HG03439 (cell line): ENCODE measurements around the gene HDHD3.

Experiments
- ATAC-seq: cut with Tn5 transposase; IDR thresholded peaks from one replicate; pipeline ENCODE4 v1.9.1; 2021; ENCODE audit warnings: mild to moderate bottlenecking, moderate library complexity; ENCODE audit not compliant: unreplicated experiment

HDHD3 gene

DNA sequence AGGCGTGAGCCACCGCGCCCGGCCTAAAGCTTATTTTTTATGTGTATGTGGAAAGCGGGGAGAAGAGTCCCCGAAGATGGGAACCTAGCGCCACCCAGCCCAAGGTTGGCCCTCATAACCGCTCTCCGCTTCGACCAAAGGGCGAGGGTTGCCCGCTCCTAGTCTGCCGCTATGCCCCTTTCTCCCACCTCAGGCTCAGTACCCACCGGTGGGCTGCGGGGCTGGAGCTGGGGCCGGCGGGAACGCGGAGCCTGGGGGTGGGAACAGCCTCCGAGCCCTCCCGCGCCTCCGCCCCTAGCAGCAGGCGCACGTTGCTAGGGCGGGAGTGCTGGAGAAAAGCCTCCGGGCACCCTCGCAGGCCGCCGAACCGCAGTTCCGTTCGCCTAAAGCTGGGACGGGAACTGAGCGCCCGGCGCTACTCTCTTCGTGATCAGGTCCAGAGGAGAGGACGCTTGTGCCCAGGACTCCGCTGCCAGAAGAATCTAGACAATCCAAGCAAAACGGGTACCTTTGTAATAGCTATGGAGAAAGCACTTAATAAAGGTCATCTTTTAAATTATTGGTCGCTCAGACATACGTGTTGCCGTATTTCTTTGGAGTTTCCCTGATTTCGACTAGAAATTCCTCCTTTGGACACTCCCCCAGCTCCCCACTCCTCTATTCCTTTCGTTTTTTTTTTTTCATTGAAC is 36.6 kb downstream of the HDHD3 start, which contains the start of gene WDR31:
Gene WDR31 (minus strand): TSS at position 265 of the 689 bp plus-strand sequence. CDS start 8,253 bp downstream, outside the sequence.
- ATAC-seq: peak; percentile 98

DNA sequence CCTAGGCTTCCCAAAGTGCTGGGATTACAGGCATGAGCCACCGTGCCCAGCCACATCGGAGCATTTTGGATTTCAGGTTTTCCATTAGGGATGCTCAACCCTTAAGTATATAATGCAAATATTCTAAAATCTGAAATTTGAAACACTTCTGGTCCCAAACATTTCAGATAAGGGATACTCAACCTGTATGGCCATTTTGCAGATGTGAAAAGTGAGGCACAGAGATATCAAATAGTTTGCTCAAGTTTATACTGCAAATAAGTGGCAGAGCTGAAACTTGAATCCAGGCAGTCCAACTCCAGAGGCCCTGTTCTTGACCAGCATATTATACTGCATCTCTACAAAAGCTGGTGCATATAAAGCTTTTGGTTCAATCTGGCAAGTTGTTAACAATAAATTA is 39.1 kb downstream of the HDHD3 start:
- ATAC-seq: no peak

DNA sequence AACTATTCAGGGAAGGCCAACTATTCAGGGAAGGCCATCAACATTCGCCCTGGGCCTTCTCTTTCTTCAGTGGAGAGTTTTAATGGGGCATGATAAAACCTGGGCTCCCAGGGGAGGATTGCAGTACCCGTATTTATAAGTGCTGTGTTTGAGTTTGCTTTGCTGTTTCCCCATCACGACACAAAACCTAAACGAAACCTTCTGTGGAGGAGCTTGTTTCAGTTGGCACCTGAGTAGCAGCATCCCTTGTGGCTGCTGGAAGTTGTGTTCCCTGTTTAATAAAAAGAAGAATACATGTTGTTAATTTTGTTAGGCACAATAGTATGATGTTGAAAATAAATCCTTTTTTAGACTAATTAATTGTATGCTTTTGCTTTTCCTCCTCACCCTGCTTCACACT is 45.0 kb downstream of the HDHD3 start:
- ATAC-seq: no peak

DNA sequence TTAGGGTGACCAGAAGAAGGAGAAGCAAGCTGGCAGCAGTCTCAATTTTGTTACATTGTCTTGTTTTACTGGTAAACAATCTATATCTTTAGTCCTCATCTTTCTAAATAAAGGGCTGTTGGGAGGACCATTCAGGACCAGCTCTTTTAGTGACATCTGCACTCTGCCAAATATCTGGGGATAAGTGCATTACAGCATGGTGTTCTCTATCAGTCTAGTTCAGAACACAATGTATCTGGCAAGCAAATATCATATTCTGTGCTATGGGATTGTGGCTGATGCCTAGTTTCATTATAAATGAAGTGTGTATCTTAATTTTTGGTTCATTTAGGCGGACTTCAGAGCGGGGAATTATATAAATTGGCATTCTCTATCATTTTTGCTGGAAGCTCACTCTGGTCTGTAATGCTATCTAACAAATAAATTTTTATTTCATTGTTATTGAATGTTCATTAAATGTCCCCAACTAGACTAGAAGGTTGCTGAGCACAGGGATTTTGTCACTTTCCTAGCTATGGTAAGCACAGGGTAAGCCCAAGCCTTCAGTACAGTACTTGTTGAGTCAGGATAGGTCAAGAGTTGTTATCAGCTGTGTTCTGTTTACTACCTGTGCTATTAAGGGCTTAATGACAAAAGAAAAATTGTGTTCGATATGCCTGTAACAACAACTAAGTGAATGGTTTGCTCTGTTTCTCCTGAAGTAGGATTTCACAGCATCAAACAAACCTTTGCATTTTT is 48.6 kb downstream of the HDHD3 start:
- no peak for ATAC-seq

DNA sequence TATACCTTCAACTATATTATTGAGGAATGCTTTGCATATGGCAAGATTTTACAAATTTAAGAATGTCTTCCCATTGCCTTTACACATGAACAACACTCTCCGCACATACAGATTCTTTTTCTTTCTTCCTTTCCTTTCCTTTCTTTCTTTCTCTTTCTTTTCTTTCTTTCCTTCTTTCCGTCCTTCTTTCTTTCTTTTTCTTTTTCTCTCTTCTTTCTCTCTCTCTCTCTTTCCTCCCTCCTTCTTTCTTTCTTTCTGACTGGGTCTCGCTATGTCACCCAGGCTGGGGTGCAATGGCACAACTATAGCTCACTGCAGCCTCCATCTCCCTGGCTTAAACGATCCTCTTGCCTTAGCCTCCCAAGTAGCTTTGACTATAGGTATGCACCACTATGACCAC is 50.6 kb downstream of the HDHD3 start:
- no peak for ATAC-seq
